Stimulated activated effector memory CD8-positive, alpha-beta T cell treated with anti-CD3 and anti-CD28 coated beads, Interleukin-12 subunit alpha, Interleukin-12 subunit beta, amount 100 ng/mL, for 72 hours (primary cell): ENCODE results near the gene UGT1A3.

ENCODE experiments used
- ATAC-seq: fragments of 150-1000 bp; cut with Tn5 transposase; 2 replicates; pipeline ENCODE4 v1.10.0; 2021
- DNase-seq, 2 donors: peaks; one replicate each; pipeline ENCODE4 v3.0.0; 2021 to 2022; ENCODE audit warnings: low spot score in 2 of 2
- H3K27ac Mint-ChIP-seq: one replicate; pipeline ENCODE4 v1.8.0; 2022; ENCODE audit warnings: mild to moderate bottlenecking, mixed read lengths
- H3K36me3 Mint-ChIP-seq: one replicate; pipeline ENCODE4 v1.8.0; 2022; ENCODE audit warnings: mild to moderate bottlenecking, mixed read lengths
- H3K4me1 Mint-ChIP-seq: one replicate; pipeline ENCODE4 v1.8.0; 2022; ENCODE audit warnings: mixed read lengths
- H3K4me3 Mint-ChIP-seq: one replicate; pipeline ENCODE4 v1.8.0; 2022; ENCODE audit warnings: mild to moderate bottlenecking, mixed read lengths
- H3K9me3 Mint-ChIP-seq: one replicate; pipeline ENCODE4 v1.8.0; 2022; ENCODE audit warnings: mixed read lengths

Gene UGT1A3

GRCh38 chr2:233810385-233810784 lies 81.5 kb downstream of the UGT1A3 start:
- no peak overlapping the region for H3K27ac Mint-ChIP-seq
- no peaks in the 10 kb centered on the region for H3K9me3 Mint-ChIP-seq
- H3K4me3 Mint-ChIP-seq = no peak overlapping the region

GRCh38 chr2:233811087-233811486 lies 82.2 kb downstream of the UGT1A3 start:
- Mint-ChIP-seq H3K36me3 (no peaks in the 10 kb centered on the region), H3K4me1 (no peaks in the 10 kb centered on the region), H3K9me3 (no peaks in the 10 kb centered on the region), H3K4me3 (no peak overlapping the region), H3K27ac (no peak overlapping the region)
- DNase-seq = no peak
- no peak for ATAC-seq

More at GRCh38 chr2:233810385-233810784, 81.5 kb downstream of the UGT1A3 start:
- ATAC-seq = no peak
- DNase-seq = no peak
- Mint-ChIP-seq H3K36me3 (no peaks in the 10 kb centered on the region), H3K4me1 (no peaks in the 10 kb centered on the region)

- no peak for ATAC-seq
- Mint-ChIP-seq H3K36me3 (no peaks in the 10 kb centered on the region), H3K4me3 (no peak overlapping the region), H3K9me3 (no peaks in the 10 kb centered on the region), H3K27ac (no peak overlapping the region), H3K4me1 (no peaks in the 10 kb centered on the region)
- no peak for DNase-seq
These were observed 82.9 kb downstream of the UGT1A3 start for GRCh38 chr2:233811732-233812131.

- Mint-ChIP-seq H3K9me3 (no peaks in the 10 kb centered on the region), H3K4me1 (peaks cover 4% of the 10 kb centered on the region), H3K27ac (no peak overlapping the region), H3K4me3 (no peak overlapping the region), H3K36me3 (no peaks in the 10 kb centered on the region)
- DNase-seq (no peak), ATAC-seq (no peak)
These were observed 84.6 kb downstream of the UGT1A3 start for GRCh38 chr2:233813236-233814055.

- Mint-ChIP-seq H3K27ac (no peak overlapping the region), H3K9me3 (no peaks in the 10 kb centered on the region), H3K36me3 (no peaks in the 10 kb centered on the region), H3K4me1 (peaks cover 4% of the 10 kb centered on the region), H3K4me3 (no peak overlapping the region)
- no peak for DNase-seq
- no peak for ATAC-seq
These were observed 85.4 kb downstream of the UGT1A3 start for GRCh38 chr2:233814056-233814835.

GRCh38 chr2:233815861-233816260 lies 87.0 kb downstream of the UGT1A3 start:
- no peaks in the 10 kb centered on the region for H3K9me3 Mint-ChIP-seq
- peaks cover 4% of the 10 kb centered on the region for H3K4me1 Mint-ChIP-seq
- ATAC-seq = no peak
- no peak overlapping the region for H3K27ac Mint-ChIP-seq
- H3K4me3 Mint-ChIP-seq = no peak overlapping the region
- no peaks in the 10 kb centered on the region for H3K36me3 Mint-ChIP-seq
- no peak for DNase-seq

- H3K27ac Mint-ChIP-seq = no peak overlapping the region
- DNase-seq (no peak), ATAC-seq (no peak)
- peaks cover 4% of the 10 kb centered on the region for H3K4me1 Mint-ChIP-seq
- H3K4me3 Mint-ChIP-seq = no peak overlapping the region
- H3K36me3 Mint-ChIP-seq = no peaks in the 10 kb centered on the region
- no peaks in the 10 kb centered on the region for H3K9me3 Mint-ChIP-seq
These were observed 87.5 kb downstream of the UGT1A3 start for GRCh38 chr2:233816334-233816733.

GRCh38 chr2:233816771-233817170 lies 87.9 kb downstream of the UGT1A3 start:
- Mint-ChIP-seq H3K27ac (no peak overlapping the region), H3K36me3 (no peaks in the 10 kb centered on the region), H3K4me3 (no peak overlapping the region), H3K4me1 (peaks cover 4% of the 10 kb centered on the region), H3K9me3 (no peaks in the 10 kb centered on the region)
- ATAC-seq = no peak
- no peak for DNase-seq

- H3K27ac Mint-ChIP-seq = no peak overlapping the region
- DNase-seq = no peak
- ATAC-seq = no peak
- H3K36me3 Mint-ChIP-seq = no peaks in the 10 kb centered on the region
- H3K9me3 Mint-ChIP-seq = no peaks in the 10 kb centered on the region
- no peak overlapping the region for H3K4me3 Mint-ChIP-seq
- H3K4me1 Mint-ChIP-seq = peaks cover 4% of the 10 kb centered on the region
These were observed 88.6 kb downstream of the UGT1A3 start for GRCh38 chr2:233817361-233817911.

- DNase-seq = no peak
- Mint-ChIP-seq H3K9me3 (no peaks in the 10 kb centered on the region), H3K27ac (no peak overlapping the region), H3K4me1 (peaks cover 4% of the 10 kb centered on the region), H3K36me3 (no peaks in the 10 kb centered on the region), H3K4me3 (no peak overlapping the region)
- no peak for ATAC-seq
These were observed 89.3 kb downstream of the UGT1A3 start for GRCh38 chr2:233817995-233818638.

- DNase-seq = no peak
- Mint-ChIP-seq H3K4me1 (peaks cover 4% of the 10 kb centered on the region), H3K4me3 (no peak overlapping the region), H3K27ac (no peak overlapping the region), H3K9me3 (no peaks in the 10 kb centered on the region), H3K36me3 (no peaks in the 10 kb centered on the region)
- ATAC-seq = no peak
These were observed 90.1 kb downstream of the UGT1A3 start for GRCh38 chr2:233818639-233819621.

- no peak overlapping the region for H3K27ac Mint-ChIP-seq
- no peak overlapping the region for H3K4me3 Mint-ChIP-seq
- H3K4me1 Mint-ChIP-seq = peaks cover 4% of the 10 kb centered on the region
- peak; percentile 17 for ATAC-seq
- H3K36me3 Mint-ChIP-seq = no peaks in the 10 kb centered on the region
- DNase-seq = no peak
- no peaks in the 10 kb centered on the region for H3K9me3 Mint-ChIP-seq
These were observed 91.3 kb downstream of the UGT1A3 start for GRCh38 chr2:233819884-233820773.

GRCh38 chr2:233820774-233821105 lies 91.9 kb downstream of the UGT1A3 start:
- no peak overlapping the region for H3K27ac Mint-ChIP-seq
- no peak for DNase-seq
- no peak for ATAC-seq
- no peak overlapping the region for H3K4me3 Mint-ChIP-seq
- no peaks in the 10 kb centered on the region for H3K9me3 Mint-ChIP-seq
- peaks cover 4% of the 10 kb centered on the region for H3K4me1 Mint-ChIP-seq
- H3K36me3 Mint-ChIP-seq = no peaks in the 10 kb centered on the region

- no peak overlapping the region for H3K27ac Mint-ChIP-seq
- H3K36me3 Mint-ChIP-seq = no peaks in the 10 kb centered on the region
- no peak overlapping the region for H3K4me3 Mint-ChIP-seq
- DNase-seq (no peak), ATAC-seq (no peak)
- H3K4me1 Mint-ChIP-seq = peaks cover 4% of the 10 kb centered on the region
- no peaks in the 10 kb centered on the region for H3K9me3 Mint-ChIP-seq
These were observed 92.4 kb downstream of the UGT1A3 start for GRCh38 chr2:233821196-233821595.
